ENCODE results near the gene RAG2.

- TF ChIP-seq, protein P1, sequence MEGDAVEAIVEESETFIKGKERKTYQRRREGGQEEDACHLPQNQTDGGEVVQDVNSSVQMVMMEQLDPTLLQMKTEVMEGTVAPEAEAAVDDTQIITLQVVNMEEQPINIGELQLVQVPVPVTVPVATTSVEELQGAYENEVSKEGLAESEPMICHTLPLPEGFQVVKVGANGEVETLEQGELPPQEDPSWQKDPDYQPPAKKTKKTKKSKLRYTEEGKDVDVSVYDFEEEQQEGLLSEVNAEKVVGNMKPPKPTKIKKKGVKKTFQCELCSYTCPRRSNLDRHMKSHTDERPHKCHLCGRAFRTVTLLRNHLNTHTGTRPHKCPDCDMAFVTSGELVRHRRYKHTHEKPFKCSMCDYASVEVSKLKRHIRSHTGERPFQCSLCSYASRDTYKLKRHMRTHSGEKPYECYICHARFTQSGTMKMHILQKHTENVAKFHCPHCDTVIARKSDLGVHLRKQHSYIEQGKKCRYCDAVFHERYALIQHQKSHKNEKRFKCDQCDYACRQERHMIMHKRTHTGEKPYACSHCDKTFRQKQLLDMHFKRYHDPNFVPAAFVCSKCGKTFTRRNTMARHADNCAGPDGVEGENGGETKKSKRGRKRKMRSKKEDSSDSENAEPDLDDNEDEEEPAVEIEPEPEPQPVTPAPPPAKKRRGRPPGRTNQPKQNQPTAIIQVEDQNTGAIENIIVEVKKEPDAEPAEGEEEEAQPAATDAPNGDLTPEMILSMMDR (conservative IDR thresholded peaks at IDR 0.05), result no peak
- TF ChIP-seq ZFX (IDR thresholded peaks at IDR 0.05), result no peak
Observed at GRCh38 chr11:36557991-36558390, 40.0 kb downstream of the RAG2 start.
